Fibroblast of lung (primary cell): ENCODE data around the gene NABP1.

Experiments
- CTCF ChIP-seq, 2 donors: IDR thresholded peaks in 1 of 2; conservative IDR thresholded peaks in 1 of 2; 1 replicate in 1 of 2; 2 replicates in 1 of 2; pipeline ENCODE4 v1.5.1; 2011 to 2012; ENCODE audit warnings: low read length in 2 of 2, control low read depth in 1 of 2, inconsistent platforms in 1 of 2, low read depth in 1 of 2, mild to moderate bottlenecking in 1 of 2
- EZH2 ChIP-seq: IDR thresholded peaks from 2 replicates; pipeline ENCODE4 v1.5.1; 2012; ENCODE audit warnings: low read length, control low read depth, mild to moderate bottlenecking; ENCODE audit errors: missing control alignments

DNA sequence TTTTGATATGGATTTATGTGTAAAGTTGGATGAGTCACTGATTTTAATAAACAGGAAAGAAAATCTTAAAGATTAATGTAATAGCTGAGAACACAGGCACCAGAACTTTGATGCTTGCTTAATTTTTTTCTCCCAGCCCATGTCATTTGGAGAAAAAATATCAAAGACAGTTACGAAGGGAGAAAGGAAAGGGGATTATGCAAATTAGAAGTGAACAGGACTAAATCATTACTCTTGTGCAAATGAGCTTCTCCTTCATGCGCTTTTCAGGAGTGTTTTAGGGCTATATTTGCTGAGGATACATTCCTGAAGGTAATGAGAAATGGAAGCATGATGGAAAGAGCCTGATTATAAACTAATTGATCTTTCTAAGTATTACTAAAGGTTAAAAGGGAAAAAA is 28.9 kb downstream of the NABP1 start:
- TF ChIP-seq CTCF (conservative IDR thresholded peaks at IDR 0.05 in 1 of 2, IDR thresholded peaks at IDR 0.05 in 1 of 2; ENCODE audit: low read depth in 1 of 2, low read length in 2 of 2) (no peak), EZH2 (no peak)
